ENCODE data around the gene TTC9C. TPM values are rescaled to one million over a fixed set of nuclear protein-coding genes. Genes with fewer than 3 reads are reported as not detected.

TTC9C gene
- total RNA-seq, 1 experiment from 2014 or later = 33.3 TPM

GRCh38 chr11:62782753-62783152 lies 54.5 kb downstream of the TTC9C start:
- intact Hi-C loops (cut with micrococcal nuclease) = no loop called here
- no peaks in the 10 kb centered on the region for H3K9me2 ChIP-seq (ENCODE audit: insufficient read depth)

More at GRCh38 chr11:62782753-62783152, 54.5 kb downstream of the TTC9C start:
- Histone ChIP-seq H3K79me2 (ENCODE audit: insufficient read depth, low read length) (peaks cover 11% of the 10 kb centered on the region), H4K20me1 (ENCODE audit: insufficient read depth) (no peaks in the 10 kb centered on the region), H3K9me3 (ENCODE audit: control insufficient read depth in 1 of 2, insufficient read depth in 1 of 2, low read depth in 1 of 2, low read length in 2 of 2) (no peaks in the 10 kb centered on the region), H2AFZ (ENCODE audit: low read depth, low read length, poor library complexity, severe bottlenecking) (no peak overlapping the region), H3K4me1 (ENCODE audit: control insufficient read depth in 1 of 2, insufficient read depth in 2 of 2, low read length in 2 of 2) (peaks cover 4 to 9% of the 10 kb centered on the region in 2 experiments; a peak in 3 of 4 replicates), H3K36me3 (ENCODE audit: control insufficient read depth in 1 of 2, insufficient read depth in 2 of 2, low read length in 2 of 2) (peaks cover 0 to 4% of the 10 kb centered on the region in 2 experiments; a peak in 1 of 4 replicates), H3K27ac (ENCODE audit: low read depth, low read length) (no peak overlapping the region), H3K27me3 (ENCODE audit: insufficient read depth, low read length) (no peaks in the 10 kb centered on the region), H3K4me2 (ENCODE audit: low read length) (no peak overlapping the region), H3K9ac (ENCODE audit: low read length) (no peak overlapping the region), H3K4me3 (replicated peaks in 1 of 2; ENCODE audit: low read depth in 1 of 2, low read length in 2 of 2) (no peak overlapping the region)
- ATAC-seq (no peak), DNase-seq (ENCODE audit: low read depth, low spot score) (no peak)
- POLR2A ChIA-PET = interaction anchor here (0.7 kb wide), 1 partner anchor 375 kb away, joined by 4 read pairs; no protein-coding TSS in a partner anchor
- TF ChIP-seq EZH2phosphoT487 (IDR thresholded peaks at IDR 0.05; ENCODE audit: borderline replicate concordance) = no peak
- no peak for TF ChIP-seq MAX (IDR thresholded peaks at IDR 0.05)
- TF ChIP-seq TCF7L2 (IDR thresholded peaks at IDR 0.05; ENCODE audit: borderline replicate concordance, extremely low read depth, insufficient read depth, insufficient read length) = no peak
- no peak for TF ChIP-seq YY1 (IDR thresholded peaks at IDR 0.05; ENCODE audit: extremely low read depth, insufficient replicate concordance, low read depth, low read length)
- TF ChIP-seq CTCF (IDR thresholded peaks at IDR 0.05 in 2 of 3, conservative IDR thresholded peaks at IDR 0.05 in 1 of 3; ENCODE audit: borderline replicate concordance in 1 of 3, insufficient read depth in 1 of 3, low read depth in 2 of 3, low read length in 2 of 3) = no peak
- TF ChIP-seq SRF (IDR thresholded peaks at IDR 0.05; ENCODE audit: low read depth) = no peak
- no peak for TF ChIP-seq EGR1 (IDR thresholded peaks at IDR 0.05; ENCODE audit: low read depth)
- no peak for TF ChIP-seq FOSL1 (IDR thresholded peaks at IDR 0.05; ENCODE audit: low read depth)
- TF ChIP-seq ATF3 (IDR thresholded peaks at IDR 0.05) = no peak
- TF ChIP-seq ZFX (IDR thresholded peaks at IDR 0.05) = no peak
- TF ChIP-seq CBX3 (IDR thresholded peaks at IDR 0.05; ENCODE audit: low read depth) = no peak
- CTCF ChIA-PET = no interaction called here
- no TSS peak for BruUV-seq (replicated peaks)
- RAD21 ChIA-PET (ENCODE audit: low non-redundant PET in 1 of 2, low total read pairs in 2 of 2, uncharacterized antibody in 2 of 2, unreplicated experiment in 2 of 2) = no interaction called here

Measured in HCT116 (cell line).